T follicular helper cell (primary cell): ENCODE measurements around the gene YBX3.

ENCODE experiments used
- DNase-seq: peaks from one replicate; pipeline ENCODE4 v3.0.0-alpha.2; 2020; ENCODE audit warnings: low read depth

YBX3 gene

DNA sequence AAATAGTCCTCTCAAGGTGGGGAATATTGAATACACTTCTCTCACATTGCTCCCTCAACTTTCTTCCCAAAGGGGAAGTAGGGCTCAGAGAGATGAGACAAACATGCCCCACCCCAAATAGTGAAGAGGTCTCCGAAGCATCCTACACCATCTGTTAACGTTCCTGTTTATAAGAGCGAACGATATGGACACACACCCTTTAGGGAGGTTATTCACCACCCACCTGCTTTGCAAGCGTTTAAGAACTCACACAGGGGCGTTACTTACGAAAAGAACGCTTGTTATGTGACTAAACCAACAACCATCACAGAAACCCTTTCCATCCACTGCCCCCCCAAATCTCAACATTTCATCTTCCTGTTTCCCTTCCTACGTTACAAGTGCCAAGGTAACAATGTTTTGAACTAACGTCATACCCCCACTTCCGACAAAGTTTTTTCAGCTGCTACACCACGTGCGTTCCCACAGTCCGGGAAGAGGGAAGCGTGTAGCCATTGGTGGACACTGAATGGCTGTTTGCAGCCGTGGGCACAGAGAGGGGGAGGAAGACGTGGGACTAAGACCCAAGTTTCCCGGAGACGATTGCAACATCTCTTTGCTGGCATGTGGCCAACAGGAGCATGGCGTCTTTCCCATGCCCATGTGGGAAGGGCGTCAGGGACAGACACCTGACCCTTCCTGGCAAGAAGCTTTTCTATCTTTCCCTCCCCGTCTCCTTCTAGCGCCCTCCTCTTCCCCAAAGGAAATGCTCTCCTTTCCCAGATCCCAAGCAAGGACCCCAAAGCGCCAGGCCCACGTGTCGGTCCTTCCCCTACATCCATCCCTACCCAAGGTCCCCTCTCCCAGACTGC is 1.2 kb downstream of the YBX3 start:
- DNase-seq, result peak; percentile 45

DNA sequence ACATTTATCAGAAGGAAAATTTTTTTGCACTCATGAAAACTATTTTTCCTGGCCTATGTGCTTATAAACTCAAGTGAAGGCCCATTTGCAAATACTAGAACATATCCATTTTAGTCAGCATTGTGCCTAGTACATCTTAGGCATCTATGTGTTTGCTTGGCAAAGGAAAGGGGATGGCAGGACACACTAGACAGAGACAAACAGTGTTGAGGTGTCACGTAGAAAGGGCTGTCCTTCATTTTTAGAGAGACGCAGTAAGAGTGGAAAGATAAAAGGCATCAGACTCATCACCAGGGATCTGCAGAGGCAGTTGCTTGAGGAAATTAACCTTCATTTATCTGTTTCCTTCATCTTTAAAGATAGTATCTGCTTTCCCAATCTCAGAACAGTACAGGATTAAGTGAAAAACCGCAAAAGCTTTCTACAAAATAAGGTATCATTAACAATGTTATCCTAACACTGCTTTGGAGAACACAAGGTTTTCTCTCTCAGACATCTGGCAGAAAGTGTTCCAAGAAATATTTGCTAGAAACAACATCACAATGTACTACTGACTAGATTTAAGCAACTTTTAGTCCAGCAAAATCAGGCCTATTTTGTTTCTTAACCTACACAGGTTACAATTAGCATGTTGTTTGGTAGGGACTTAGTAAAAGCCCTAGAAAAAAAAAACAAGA is 2.0 kb downstream of the YBX3 start:
- no peak for DNase-seq

DNA sequence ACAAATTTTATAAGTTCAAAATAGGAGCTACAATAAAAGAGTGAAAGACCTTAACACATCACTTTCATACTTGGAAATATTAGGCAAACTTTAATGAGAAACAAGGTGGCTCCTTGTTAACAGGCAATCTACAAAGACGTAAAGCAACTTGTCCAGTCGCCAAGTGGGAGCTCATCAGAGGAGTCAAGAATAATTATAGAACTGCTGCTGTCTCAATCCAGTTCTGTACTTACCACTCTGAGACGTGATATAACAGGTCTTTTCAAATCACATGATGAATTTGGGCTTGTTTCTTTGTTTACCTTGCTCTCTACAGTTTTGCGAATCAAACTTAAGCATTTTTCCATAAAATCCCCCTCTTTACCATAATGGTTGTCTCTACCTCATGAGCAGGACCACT is 3.6 kb downstream of the YBX3 start:
- DNase-seq, result no peak

DNA sequence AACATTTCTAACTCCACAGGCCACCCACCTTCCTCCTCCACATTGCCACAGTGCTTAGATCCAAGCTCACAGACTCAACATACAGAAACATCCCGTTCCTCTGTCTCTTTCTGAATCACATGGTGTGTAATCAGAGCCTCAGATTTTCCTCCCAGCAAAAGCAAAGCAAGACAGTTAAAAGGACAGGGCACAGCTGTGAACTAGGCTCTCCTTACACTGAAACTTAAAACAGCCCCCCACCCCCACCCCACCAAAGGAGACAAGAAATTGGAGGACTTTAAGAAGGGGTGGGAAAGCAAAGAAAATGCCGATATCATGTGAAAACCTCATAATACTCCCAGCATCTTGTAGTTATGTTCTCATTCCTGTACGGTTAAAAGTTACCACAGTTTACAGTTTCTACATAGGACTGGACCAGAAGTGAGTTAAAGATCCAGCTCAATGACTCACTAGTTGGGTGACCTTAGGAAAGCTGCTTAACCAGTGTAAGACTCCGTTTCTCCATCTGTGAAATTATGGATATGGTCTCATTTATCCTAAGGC is 4.8 kb downstream of the YBX3 start:
- no peak for DNase-seq

DNA sequence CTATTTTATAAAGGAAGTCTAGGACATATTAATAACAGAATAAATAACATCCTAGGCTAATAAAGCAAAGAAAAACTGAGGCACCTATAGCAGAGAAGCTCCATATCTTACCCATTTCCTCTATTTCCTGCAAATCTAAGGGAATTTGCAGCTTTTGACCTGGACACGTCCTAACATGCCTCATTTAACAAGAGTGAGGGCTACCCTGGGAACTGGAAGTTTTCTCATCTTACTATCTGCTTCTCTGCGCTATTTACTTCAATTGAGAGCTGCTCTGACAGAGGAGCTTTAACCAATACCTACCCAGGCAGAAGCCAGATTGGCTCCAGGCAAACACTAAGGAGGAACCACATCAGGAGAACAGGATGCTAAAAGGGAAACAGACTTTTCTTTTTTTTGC is 5.7 kb downstream of the YBX3 start:
- no peak for DNase-seq

DNA sequence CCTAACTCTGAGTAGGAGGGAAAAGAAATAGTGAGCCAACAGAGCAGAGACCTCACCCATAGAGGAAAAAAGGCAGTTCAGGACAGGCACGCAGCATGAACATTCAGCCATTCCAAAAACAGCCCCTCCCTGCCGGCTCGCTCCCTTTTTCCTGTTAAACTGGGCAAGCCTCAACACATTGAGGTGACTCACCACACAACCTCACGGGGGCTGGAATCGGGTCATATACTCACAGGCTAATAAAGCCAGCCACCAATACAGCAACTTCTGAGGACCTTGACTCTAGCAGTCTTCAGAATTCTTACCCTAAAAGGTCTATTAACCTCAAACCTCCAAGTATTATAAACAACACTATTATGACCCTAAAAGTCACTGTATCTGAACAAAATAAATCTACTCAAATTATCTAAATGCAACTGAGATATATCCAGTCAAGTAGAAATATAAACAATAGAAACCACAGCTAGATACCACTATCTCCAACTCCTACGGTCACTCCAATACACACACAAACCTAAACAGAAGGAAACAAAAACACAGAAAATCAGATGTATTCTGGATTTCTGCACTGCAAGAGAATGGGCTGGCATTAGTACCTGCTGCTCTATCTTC is 6.3 kb downstream of the YBX3 start:
- DNase-seq, result no peak

DNA sequence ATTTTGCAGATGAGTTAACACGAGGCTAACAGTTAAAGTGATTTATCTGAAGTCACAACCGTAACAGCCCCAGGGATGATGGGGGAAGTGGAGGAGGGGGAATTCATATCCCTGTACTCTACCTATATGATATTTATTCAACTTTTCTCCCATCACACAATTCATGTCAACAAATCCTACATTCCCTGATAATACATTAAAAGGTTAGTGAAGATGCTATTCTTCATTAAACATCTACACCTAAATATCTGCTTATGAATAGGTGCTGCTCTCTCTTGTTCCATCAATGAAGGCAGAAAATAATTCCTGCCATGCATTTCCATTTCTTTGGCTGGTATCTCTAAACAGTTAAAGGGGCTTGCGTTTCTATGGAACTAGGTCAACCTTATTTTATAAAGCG is 6.8 kb downstream of the YBX3 start:
- no peak for DNase-seq

DNA sequence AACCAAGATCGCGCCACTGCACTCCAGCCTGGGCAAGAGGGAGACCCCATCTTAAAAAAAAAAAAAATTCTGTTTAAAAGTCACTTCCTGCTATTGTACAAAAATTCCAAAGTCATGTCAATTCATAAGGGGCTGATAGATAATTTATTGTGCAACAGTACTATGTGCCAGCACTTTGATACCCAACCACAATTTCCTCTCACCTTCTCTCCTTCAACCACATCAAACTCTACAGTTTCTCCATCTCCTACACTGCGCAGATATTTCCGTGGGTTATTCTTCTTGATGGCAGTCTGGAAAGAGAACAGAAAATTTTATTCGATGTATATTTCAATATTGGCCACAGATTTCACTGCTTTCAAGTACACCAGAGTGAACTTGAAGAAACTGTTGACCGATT is 7.6 kb downstream of the YBX3 start:
- no peak for DNase-seq

DNA sequence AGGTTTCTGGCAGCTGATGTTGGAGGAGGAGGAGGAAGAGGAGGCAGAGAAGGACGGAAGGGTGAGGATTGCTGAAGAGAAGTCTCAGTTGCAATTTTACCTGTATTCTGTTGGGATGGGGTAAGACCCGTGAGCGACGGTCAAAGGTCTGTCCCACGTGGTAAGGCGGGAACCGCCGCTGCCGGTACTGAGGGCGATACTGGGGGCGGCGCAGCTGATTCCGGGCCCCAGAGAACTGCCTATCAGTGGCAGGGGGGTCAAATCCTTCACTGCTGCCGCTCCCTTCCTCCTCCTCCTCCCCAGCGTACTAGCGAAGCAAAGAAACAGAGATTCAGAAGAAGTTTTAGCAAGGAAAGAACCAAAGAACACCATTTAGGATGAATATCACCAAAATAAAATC is 13.3 kb downstream of the YBX3 start:
- no peak for DNase-seq

DNA sequence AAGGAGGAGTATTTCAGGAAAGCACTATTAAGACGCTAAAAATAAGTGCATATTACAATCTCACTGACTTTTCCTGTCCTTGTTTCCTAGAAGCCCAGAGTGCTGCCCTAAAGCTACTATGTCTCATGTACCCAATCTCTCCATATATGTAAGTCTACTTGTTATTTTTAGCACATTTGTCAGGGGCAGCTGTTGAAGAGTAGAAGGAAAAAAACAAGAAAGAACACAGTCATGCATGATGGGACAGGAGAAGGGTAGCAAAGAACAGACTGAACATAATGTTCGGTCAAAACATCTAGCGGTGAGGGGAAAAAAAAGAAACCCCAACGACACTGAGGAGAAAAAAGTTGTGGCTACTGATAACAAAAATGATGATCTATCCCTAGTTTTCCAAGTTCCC is 14.3 kb downstream of the YBX3 start:
- no peak for DNase-seq

DNA sequence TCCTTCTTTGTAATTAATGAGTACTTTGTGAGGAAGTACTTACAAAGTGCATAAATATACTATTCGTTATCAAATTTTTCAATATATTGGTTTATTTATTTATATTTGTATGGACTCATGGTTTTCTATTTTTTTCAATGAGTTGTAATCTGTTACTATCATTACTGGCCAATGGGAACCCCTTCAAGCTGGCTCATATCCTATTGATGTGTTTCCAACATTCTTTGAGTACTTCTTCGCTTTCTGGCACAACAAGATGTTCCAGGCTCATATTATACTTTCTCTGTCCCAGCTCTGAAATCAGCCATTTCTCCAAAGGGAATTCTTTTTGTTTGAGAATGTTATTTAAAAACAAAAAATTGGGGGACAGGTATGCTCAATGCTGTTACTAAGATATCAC is 17.5 kb downstream of the YBX3 start:
- DNase-seq, result no peak

DNA sequence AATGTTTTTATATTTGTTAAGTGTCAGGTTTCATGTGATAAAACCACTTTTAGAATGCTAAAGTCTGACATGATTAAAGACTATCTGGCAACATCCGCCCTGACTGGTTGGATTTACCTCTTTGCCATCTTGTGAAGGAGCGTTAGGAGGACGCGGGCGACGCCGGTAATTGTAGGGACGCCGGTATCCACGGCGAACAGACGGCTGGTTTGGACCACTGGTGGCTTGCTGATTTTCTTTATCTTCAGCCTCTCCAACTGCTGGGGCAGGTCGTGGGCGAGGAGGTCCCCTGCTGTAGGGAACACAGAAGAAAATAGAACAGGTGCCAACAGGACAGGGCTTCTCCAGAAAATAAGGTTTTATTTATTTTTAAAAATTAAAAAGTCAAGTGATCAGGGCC is 21.3 kb downstream of the YBX3 start:
- no peak for DNase-seq

DNA sequence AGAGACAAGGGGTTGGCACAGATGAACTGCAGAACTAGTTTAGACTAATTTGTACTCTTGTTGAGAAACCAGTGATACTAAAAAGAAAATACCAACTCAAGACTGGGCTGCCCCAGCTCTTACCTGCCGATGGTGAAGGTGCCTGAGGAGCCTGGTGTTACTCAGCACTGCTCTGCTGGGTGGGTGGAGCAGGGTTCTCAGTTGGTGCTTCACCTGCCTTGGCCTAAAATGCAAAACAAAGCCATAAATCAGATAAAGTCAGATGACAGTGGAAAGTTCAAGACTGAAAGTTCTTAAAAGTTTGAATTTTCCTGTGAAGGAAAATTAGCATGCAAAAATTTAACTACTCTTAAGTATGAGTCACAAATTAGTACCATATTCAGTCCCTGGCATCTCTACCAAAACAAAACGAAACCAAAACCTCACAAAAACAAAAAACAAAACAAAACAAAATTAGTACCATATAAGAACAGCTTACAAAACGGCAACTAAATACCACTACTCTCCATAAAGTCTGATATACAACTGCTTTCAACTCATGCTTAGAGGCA is 21.9 kb downstream of the YBX3 start:
- DNase-seq, result no peak

DNA sequence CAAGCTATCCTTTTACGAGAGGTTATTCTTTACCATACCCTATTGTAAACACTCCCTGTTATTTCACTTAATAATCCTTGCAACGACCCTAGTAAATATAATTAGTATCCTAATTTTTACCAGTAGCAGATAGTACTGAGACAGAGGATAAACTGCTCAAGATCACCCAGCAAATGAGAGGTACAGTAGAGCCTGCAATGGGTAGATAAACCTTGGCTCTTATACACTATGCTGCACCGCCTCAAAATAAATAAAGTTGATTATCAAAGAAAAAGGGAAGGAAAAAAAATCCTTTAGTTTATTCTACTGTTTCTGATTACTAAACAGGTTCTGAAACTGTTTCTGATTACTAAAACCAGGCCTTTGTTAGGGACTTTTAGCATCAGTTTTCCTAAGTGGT is 22.5 kb downstream of the YBX3 start:
- no peak for DNase-seq

DNA sequence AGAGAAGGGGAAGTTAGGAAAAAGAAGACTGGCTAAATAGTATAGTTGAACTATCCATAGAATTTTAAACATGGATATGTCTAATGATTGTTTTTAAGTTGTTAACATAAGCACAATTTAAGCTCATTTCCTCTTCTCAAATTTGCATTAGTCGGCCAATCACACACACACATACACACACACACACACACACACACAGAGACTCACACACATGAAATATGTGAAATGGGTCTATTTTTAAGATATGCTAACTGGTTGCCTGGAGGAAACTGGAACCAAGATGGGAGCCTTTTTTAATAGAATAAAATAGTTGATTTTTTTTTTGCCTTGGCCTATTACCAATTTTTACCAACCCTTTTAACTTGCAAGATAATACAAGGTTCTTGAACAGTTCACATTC is 25.3 kb downstream of the YBX3 start:
- no peak for DNase-seq

DNA sequence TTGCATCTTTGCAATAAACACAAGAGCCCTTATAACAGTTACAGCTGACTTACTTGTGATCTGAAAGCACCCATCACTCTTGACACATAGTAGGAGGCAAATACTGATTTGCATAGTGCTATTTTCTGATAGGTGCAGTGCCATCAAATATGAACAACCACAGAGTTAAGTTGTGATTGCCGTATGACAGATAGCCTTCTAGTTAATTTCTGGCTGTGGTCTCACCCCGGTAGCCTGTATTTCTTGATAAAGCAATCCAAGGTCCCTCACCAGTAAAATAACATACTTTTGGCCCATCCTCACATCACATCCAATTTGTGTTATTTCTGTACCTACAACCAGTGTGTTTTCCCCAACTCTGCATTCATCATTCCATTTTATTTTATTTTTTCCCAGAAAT is 26.0 kb downstream of the YBX3 start:
- no peak for DNase-seq

DNA sequence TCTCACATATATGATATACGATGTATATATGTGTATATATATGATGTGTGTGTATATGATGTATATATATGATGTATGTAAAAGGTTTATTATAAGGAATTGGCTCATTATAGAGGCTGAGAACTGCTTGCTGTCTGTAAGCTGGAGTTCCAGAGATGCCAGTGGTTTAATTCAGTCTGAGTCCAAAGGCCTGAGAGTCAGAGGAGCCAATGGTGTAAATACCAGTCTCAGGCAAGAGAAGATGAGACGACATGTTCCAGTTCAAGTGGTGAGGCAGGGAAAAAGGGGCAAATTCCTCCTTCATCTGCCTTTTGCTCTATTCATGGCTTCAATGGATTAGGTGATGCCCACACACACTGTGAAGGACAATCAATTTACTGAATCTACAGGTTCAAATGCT is 32.2 kb downstream of the YBX3 start:
- no peak for DNase-seq

DNA sequence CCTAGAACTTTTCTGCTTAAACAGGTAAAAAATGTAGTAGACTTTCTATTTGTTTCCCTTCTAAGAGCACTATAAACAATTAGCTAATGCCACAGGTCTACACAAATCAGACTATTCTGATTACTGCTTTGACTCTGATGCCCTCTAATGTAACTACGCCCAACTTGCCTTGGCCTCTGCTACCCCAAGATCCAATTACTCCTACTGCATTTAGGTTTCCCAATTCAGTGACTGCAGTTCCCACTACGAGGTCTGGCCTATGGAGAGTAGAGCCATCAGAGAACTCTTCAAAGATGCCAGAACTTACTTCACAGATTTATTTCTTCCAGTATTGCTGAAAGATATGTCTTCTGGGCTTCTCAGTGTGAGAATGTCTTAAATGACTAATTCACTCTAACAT is 34.0 kb downstream of the YBX3 start:
- DNase-seq, result no peak

DNA sequence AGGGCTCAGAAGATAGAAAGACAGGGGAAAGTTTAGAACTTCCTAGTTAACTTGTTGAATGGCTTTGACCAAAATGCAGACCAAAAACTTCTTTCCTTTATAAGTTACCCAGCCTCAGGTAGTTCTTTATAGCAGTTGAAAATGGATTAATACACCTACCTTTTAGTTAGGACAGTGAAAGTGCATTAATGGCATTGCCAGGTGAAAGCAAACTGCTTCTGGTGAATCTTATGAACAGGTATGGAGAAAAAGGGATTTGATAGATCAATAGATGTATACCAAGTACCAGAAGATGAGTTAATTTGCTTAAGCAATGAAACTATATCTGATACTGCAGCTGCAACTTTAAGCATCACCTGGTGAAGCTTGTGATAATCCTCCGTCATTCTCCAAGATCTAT is 35.1 kb downstream of the YBX3 start:
- no peak for DNase-seq

DNA sequence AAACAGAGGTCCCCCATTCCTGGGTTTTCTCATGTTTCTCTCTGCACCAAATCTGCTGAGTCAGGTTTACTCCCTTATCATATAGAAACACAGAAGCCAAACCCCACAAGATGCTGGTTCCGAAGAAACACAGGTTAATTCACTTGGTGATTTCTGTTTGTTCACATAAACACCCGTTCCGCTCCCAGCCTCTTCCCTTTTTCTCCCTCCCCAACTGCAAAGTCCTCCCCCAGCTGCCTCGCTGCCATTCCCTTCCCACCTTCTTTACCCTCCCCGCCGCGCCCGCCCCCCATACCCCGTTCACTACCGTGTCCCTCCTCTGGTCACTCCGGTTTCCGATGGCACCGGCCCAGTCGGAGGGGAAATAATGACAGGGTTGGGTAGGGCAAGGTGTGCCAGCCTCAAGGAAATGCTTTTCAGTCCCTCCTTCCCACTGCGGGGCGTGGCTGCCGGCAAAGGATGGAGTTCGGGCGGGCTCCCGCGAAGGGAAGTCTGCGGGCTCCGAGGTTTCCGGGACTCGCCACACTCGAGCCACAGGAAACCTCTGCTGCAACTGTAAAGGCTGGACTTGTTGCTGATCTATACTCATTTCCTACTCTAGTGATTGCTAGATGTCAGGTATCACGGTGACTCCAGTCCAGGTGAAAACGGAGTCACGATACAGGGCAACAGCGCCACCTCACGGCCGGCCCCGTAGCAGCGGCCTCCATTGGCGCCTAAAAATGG is 49.3 kb downstream of the YBX3 start, which contains the start of gene STYK1:
STYK1 (minus strand) TSS at position 394 of the 726 bp plus-strand sequence. CDS start 39,434 bp downstream, outside the sequence.
- DNase-seq, result peak; percentile 48

DNA sequence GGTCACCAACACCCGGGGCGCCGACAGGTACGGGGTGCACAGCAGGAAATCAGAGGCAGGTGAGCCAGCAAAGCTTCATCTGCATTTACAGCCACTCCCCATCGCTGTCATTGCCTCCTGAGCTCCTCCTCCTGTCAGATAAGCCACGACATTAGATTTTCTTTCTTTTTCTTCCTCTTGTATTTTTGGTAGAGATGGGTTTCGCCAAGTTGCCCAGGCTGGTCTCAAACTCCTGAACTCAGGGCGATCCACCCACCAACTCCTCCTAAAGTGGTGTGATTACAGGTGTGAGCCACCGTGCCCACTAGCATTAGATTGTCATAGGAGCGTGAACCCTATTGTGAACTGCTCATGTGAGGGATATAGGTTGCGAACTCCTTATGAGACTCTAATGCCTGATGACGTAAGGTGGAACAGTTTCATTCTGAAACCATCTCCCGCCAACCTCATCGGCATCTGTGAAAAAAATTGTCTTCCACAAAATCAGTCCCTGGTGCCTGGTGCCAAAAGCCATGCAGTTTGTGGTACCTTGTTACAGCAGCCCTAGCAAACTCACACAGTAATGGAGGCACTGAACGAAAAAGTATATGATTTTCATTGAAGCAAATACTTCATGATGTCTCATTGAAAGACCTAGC is 50.8 kb downstream of the YBX3 start:
- DNase-seq, result no peak
